NCI-H524 treated with DMSO at 0.1 percent for 48 hours (cell line): ENCODE data around the gene GYS2.
"Not testable (repeated sequence)": the region's sequence is repeated elsewhere in the genome, so short reads cannot be mapped to it uniquely, and the experiment has no call there.

Experiments
- DNase-seq: peaks from one replicate; lab custom pipeline; 2025; lab: John Stamatoyannopoulos, UW

GYS2 gene

GRCh38 chr12:21600196-21600595 is 4.5 kb downstream of the GYS2 start:
- DNase-seq: no peak

GRCh38 chr12:21599143-21599999 is 5.3 kb downstream of the GYS2 start:
- no peak for DNase-seq

- DNase-seq: no peak
Measured at GRCh38 chr12:21598651-21599050, 6.0 kb downstream of the GYS2 start.

GRCh38 chr12:21595356-21595755 is 9.3 kb downstream of the GYS2 start:
- DNase-seq: not testable (repeated sequence)

GRCh38 chr12:21585485-21585884 is 19.2 kb downstream of the GYS2 start:
- DNase-seq: no peak

- DNase-seq: not testable (repeated sequence)
Measured at GRCh38 chr12:21584403-21585182, 20.1 kb downstream of the GYS2 start.

GRCh38 chr12:21583587-21583986 is 21.1 kb downstream of the GYS2 start:
- no peak for DNase-seq

- no peak for DNase-seq
Measured at GRCh38 chr12:21580748-21581516, 23.7 kb downstream of the GYS2 start.

GRCh38 chr12:21577516-21577915 is 27.1 kb downstream of the GYS2 start:
- DNase-seq: no peak

- no peak for DNase-seq
Measured at GRCh38 chr12:21576431-21576830, 28.2 kb downstream of the GYS2 start.

- DNase-seq: no peak
Measured at GRCh38 chr12:21573733-21574358, 30.8 kb downstream of the GYS2 start.

- no peak for DNase-seq
Measured at GRCh38 chr12:21571046-21571445, 33.6 kb downstream of the GYS2 start.

GRCh38 chr12:21568115-21568514 is 36.5 kb downstream of the GYS2 start:
- no peak for DNase-seq

GRCh38 chr12:21566907-21567394 is 37.7 kb downstream of the GYS2 start:
- no peak for DNase-seq

- DNase-seq: no peak
Measured at GRCh38 chr12:21566223-21566906, 38.3 kb downstream of the GYS2 start.

GRCh38 chr12:21562859-21563258 is 41.8 kb downstream of the GYS2 start:
- no peak for DNase-seq

- DNase-seq: no peak
Measured at GRCh38 chr12:21561158-21561557, 43.5 kb downstream of the GYS2 start.

- DNase-seq: no peak
Measured at GRCh38 chr12:21559855-21560569, 44.6 kb downstream of the GYS2 start.

GRCh38 chr12:21558100-21558679 is 46.5 kb downstream of the GYS2 start:
- no peak for DNase-seq

GRCh38 chr12:21553329-21553675 is 51.3 kb downstream of the GYS2 start:
- no peak for DNase-seq
